Stomach (tissue), 4 donors: ENCODE results near the gene BPTF.

ENCODE experiments used
- POLR2A ChIP-seq, 4 donors: fragments of 450-650 bp; IDR thresholded peaks; one replicate each; pipeline ENCODE4 v1.6.1; 2016; ENCODE audit warnings: antibody characterized with exemption in 4 of 4, control low read depth in 2 of 4, mild to moderate bottlenecking in 1 of 4, moderate library complexity in 1 of 4
- POLR2AphosphoS5 ChIP-seq, 3 donors: sonication (generic); formaldehyde crosslinking; IDR thresholded peaks; one replicate each; pipeline ENCODE4 v1.6.1; 2016; ENCODE audit warnings: antibody characterized with exemption in 3 of 3
- TF ChIP-seq, protein P1 (sequence below), 7 experiments: fragments of 450-650 bp in 4 of 7; fragments of 200-600 bp in 3 of 7; sonication (generic) in 3 of 7; IDR thresholded peaks; one replicate each; pipeline ENCODE4 v1.5.1; 2016 to 2019; ENCODE audit warnings: antibody characterized with exemption in 7 of 7, control low read depth in 2 of 7, mild to moderate bottlenecking in 1 of 7

DNA sequence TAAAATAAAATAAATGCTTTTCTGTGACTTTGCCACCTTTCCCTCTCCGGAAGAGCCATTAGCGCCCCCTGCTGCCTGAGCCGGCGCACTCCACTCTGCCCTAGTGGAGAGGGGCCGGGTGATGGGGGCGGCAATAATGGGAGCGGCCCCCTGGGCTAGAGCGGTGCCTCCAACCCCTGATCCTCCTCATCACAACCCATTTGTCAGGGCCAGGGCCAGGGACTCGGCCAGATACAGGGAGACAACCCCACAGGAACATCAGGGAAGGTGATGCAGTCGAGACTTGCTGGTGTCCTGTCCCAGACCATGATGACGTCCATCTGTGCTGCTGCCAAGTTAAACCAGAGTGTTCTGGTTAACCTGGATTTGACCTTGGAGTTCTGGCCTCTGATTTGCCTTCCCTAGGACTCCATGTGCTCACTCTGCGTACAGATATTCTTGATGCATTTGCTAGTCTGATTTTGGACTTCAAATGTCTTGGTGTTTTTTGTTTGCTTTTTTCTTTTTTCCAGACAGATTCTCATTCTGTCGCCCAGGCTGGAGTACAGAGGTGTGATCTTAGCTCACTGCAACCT, 46.1 kb upstream of the BPTF start:
- no peak for TF ChIP-seq POLR2AphosphoS5 (IDR thresholded peaks at IDR 0.05)
- TF ChIP-seq POLR2A (IDR thresholded peaks at IDR 0.05): no peak
- TF ChIP-seq, protein P1, sequence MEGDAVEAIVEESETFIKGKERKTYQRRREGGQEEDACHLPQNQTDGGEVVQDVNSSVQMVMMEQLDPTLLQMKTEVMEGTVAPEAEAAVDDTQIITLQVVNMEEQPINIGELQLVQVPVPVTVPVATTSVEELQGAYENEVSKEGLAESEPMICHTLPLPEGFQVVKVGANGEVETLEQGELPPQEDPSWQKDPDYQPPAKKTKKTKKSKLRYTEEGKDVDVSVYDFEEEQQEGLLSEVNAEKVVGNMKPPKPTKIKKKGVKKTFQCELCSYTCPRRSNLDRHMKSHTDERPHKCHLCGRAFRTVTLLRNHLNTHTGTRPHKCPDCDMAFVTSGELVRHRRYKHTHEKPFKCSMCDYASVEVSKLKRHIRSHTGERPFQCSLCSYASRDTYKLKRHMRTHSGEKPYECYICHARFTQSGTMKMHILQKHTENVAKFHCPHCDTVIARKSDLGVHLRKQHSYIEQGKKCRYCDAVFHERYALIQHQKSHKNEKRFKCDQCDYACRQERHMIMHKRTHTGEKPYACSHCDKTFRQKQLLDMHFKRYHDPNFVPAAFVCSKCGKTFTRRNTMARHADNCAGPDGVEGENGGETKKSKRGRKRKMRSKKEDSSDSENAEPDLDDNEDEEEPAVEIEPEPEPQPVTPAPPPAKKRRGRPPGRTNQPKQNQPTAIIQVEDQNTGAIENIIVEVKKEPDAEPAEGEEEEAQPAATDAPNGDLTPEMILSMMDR (IDR thresholded peaks at IDR 0.05): peak in 3 of 7 experiments; percentile 26 to 47 (median 45)
